ENCODE measurements around the gene RAB11FIP4.

DNA sequence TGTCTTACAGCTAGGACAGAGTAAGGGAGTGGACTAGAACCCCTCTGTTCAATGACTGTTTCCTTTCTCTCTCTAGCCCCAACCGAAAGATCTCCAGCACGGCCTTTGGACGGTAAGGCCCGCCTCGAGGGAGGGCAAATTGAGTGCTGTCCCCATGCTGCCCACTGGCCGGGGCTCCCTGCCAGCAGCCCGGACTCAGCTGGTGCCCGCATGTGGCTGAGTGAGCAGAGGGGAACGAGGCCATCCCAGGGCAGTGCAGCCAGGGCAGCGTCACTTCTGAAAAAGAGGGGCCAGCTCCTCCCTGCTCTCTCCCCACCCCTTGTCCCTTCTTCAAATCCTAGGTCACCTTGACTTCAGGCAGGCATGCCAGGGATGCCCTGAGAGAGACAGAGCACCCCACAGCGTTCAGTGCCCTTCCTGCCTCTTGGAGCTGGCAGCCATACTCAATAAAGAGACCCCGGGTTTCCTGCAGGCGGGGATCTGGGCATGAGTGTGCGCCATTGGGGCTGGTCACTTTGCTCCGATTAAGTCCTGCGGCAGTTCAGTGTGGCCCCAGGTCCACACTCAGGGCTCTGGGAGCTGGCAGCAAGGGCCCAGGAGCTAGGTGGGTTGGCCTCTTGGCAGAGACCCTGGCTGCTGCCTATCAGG, 130.9 kb downstream of the RAB11FIP4 start:
- TF ChIP-seq EZH2 (IDR thresholded peaks at IDR 0.05; ENCODE audit: borderline replicate concordance, control insufficient read depth, low read depth, low read length) (no peak), USF2 (IDR thresholded peaks at IDR 0.05; ENCODE audit: borderline replicate concordance, low read depth, low read length) (no peak), FOXM1 (IDR thresholded peaks at IDR 0.05; ENCODE audit: low read depth, low read length) (no peak)
- TF ChIP-seq, protein P1, sequence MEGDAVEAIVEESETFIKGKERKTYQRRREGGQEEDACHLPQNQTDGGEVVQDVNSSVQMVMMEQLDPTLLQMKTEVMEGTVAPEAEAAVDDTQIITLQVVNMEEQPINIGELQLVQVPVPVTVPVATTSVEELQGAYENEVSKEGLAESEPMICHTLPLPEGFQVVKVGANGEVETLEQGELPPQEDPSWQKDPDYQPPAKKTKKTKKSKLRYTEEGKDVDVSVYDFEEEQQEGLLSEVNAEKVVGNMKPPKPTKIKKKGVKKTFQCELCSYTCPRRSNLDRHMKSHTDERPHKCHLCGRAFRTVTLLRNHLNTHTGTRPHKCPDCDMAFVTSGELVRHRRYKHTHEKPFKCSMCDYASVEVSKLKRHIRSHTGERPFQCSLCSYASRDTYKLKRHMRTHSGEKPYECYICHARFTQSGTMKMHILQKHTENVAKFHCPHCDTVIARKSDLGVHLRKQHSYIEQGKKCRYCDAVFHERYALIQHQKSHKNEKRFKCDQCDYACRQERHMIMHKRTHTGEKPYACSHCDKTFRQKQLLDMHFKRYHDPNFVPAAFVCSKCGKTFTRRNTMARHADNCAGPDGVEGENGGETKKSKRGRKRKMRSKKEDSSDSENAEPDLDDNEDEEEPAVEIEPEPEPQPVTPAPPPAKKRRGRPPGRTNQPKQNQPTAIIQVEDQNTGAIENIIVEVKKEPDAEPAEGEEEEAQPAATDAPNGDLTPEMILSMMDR (IDR thresholded peaks at IDR 0.05 in 2 of 3, conservative IDR thresholded peaks at IDR 0.05 in 1 of 3; ENCODE audit: control insufficient read depth in 2 of 3, extremely low read depth in 1 of 3, insufficient read depth in 1 of 3, low read depth in 3 of 3, low read length in 3 of 3), result no peak
